Measurements from ENCODE around the gene SAMHD1. TPM values are rescaled to one million over a fixed set of nuclear protein-coding genes. Genes with fewer than 3 reads are reported as not detected.

Gene SAMHD1
- total and polyA plus RNA-seq, 2 of the 13 experiments (the other 11 are each of a cell fraction or from before 2014, with no cell fraction given) = 16.9 to 43.5 TPM

DNA sequence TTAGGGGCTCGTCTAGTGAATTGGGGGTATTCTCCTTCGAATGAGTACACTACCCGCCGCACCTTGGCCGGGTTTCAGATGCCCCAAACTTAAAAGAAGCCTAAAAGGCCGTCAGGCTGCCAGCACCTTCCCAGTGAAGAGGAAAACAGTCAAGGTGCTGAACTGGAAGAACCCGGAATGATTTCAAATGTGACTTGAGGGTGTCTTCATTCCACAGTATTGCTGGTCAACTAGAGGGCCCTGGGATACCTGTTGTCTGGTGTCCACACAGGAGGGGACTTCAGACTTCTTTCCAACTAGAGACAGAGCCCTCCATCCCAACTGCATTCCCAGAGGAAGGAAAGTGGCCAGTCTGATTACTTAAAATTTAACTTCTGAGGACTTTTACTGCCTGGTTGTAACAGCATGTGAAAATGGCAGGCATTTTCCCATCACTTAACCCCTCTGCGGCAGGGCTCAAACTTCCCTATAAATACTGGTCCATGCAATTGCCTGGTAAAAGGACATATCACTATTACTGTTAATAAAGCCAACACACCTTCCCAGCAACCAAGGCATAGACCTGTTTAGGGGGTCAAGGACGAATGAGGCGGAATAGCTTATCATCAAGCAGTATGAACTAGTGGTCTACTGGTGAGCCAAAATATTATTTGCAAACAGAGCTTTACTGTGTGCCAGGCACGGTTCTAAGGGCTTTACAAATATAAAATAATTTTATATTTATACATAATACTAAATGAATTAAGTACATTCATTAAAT is 651 bp upstream of the SAMHD1 start (continued):
- TF ChIP-seq NKX3-1 (CRISPR knock-in tag; IDR thresholded peaks at IDR 0.05) (peak; percentile 14; the same call in 1 of the 2 replicates), ZC3H13 (CRISPR knock-in tag; IDR thresholded peaks at IDR 0.05) (no peak), IRX3 (CRISPR knock-in tag; IDR thresholded peaks at IDR 0.05; ENCODE audit: borderline replicate concordance, low read depth) (no peak), ZNF354B (CRISPR knock-in tag; IDR thresholded peaks at IDR 0.05) (no peak), ZNF772 (CRISPR knock-in tag; IDR thresholded peaks at IDR 0.05) (no peak), ZNF557 (CRISPR knock-in tag; IDR thresholded peaks at IDR 0.05) (0 out of 2 replicates have a peak, but pooled peaks have one; percentile 35), ZNF253 (CRISPR knock-in tag; IDR thresholded peaks at IDR 0.05; ENCODE audit: borderline replicate concordance) (no peak), ZNF740 (CRISPR knock-in tag; IDR thresholded peaks at IDR 0.05) (peak; percentile 9), ZNF703 (CRISPR knock-in tag; IDR thresholded peaks at IDR 0.05; ENCODE audit: borderline replicate concordance) (0 out of 2 replicates have a peak, but pooled peaks have one; percentile 27), CAMTA2 (CRISPR knock-in tag; IDR thresholded peaks at IDR 0.05; ENCODE audit: borderline replicate concordance) (0 out of 2 replicates have a peak, but pooled peaks have one; percentile 67), GZF1 (CRISPR knock-in tag; IDR thresholded peaks at IDR 0.05) (no peak), ZNF317 (CRISPR knock-in tag; IDR thresholded peaks at IDR 0.05) (no peak; the same call in 1 of the 2 replicates), ZFP91 (CRISPR knock-in tag; IDR thresholded peaks at IDR 0.05; ENCODE audit: borderline replicate concordance) (0 out of 2 replicates have a peak, but pooled peaks have one; percentile 24), ZNF720 (CRISPR knock-in tag; IDR thresholded peaks at IDR 0.05) (peak; percentile 87; the same call in 1 of the 2 replicates)
- TF ChIP-seq, protein P1, sequence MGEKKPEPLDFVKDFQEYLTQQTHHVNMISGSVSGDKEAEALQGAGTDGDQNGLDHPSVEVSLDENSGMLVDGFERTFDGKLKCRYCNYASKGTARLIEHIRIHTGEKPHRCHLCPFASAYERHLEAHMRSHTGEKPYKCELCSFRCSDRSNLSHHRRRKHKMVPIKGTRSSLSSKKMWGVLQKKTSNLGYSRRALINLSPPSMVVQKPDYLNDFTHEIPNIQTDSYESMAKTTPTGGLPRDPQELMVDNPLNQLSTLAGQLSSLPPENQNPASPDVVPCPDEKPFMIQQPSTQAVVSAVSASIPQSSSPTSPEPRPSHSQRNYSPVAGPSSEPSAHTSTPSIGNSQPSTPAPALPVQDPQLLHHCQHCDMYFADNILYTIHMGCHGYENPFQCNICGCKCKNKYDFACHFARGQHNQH (CRISPR knock-in tag; IDR thresholded peaks at IDR 0.05) = 0 out of 2 replicates have a peak, but pooled peaks have one; percentile 8
- TF ChIP-seq, protein P2, sequence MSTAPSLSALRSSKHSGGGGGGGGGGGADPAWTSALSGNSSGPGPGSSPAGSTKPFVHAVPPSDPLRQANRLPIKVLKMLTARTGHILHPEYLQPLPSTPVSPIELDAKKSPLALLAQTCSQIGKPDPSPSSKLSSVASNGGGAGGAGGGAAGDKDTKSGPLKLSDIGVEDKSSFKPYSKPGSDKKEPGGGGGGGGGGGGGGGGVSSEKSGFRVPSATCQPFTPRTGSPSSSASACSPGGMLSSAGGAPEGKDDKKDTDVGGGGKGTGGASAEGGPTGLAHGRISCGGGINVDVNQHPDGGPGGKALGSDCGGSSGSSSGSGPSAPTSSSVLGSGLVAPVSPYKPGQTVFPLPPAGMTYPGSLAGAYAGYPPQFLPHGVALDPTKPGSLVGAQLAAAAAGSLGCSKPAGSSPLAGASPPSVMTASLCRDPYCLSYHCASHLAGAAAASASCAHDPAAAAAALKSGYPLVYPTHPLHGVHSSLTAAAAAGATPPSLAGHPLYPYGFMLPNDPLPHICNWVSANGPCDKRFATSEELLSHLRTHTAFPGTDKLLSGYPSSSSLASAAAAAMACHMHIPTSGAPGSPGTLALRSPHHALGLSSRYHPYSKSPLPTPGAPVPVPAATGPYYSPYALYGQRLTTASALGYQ (CRISPR knock-in tag; IDR thresholded peaks at IDR 0.05) = 0 out of 2 replicates have a peak, but pooled peaks have one; percentile 73
- TF ChIP-seq, protein P3, sequence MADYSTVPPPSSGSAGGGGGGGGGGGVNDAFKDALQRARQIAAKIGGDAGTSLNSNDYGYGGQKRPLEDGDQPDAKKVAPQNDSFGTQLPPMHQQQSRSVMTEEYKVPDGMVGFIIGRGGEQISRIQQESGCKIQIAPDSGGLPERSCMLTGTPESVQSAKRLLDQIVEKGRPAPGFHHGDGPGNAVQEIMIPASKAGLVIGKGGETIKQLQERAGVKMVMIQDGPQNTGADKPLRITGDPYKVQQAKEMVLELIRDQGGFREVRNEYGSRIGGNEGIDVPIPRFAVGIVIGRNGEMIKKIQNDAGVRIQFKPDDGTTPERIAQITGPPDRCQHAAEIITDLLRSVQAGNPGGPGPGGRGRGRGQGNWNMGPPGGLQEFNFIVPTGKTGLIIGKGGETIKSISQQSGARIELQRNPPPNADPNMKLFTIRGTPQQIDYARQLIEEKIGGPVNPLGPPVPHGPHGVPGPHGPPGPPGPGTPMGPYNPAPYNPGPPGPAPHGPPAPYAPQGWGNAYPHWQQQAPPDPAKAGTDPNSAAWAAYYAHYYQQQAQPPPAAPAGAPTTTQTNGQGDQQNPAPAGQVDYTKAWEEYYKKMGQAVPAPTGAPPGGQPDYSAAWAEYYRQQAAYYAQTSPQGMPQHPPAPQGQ (CRISPR knock-in tag; IDR thresholded peaks at IDR 0.05; ENCODE audit: borderline replicate concordance) = no peak
- TF ChIP-seq, protein P4, sequence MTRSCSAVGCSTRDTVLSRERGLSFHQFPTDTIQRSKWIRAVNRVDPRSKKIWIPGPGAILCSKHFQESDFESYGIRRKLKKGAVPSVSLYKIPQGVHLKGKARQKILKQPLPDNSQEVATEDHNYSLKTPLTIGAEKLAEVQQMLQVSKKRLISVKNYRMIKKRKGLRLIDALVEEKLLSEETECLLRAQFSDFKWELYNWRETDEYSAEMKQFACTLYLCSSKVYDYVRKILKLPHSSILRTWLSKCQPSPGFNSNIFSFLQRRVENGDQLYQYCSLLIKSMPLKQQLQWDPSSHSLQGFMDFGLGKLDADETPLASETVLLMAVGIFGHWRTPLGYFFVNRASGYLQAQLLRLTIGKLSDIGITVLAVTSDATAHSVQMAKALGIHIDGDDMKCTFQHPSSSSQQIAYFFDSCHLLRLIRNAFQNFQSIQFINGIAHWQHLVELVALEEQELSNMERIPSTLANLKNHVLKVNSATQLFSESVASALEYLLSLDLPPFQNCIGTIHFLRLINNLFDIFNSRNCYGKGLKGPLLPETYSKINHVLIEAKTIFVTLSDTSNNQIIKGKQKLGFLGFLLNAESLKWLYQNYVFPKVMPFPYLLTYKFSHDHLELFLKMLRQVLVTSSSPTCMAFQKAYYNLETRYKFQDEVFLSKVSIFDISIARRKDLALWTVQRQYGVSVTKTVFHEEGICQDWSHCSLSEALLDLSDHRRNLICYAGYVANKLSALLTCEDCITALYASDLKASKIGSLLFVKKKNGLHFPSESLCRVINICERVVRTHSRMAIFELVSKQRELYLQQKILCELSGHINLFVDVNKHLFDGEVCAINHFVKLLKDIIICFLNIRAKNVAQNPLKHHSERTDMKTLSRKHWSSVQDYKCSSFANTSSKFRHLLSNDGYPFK (CRISPR knock-in tag; IDR thresholded peaks at IDR 0.05; ENCODE audit: borderline replicate concordance) = no peak
